Osteoblast (primary cell): ENCODE results near the gene EEF1AKMT1. TPM values are rescaled to one million over a fixed set of nuclear protein-coding genes. Genes with fewer than 3 reads are reported as not detected.

Experiments
- DNase-seq: peaks from one replicate; pipeline ENCODE4 v3.0.0; 2011; ENCODE audit warnings: low spot score, mixed read lengths; ENCODE audit not compliant: insufficient read length; ENCODE audit errors: missing footprints
- H2AFZ ChIP-seq: 2 replicates; pipeline ENCODE4 v1.6.0; 2011; ENCODE audit warnings: mild to moderate bottlenecking, low read length
- H3K27ac ChIP-seq: 2 replicates; pipeline ENCODE4 v1.5.1; 2011; ENCODE audit warnings: mild to moderate bottlenecking, low read depth, low read length, moderate library complexity
- H3K27me3 ChIP-seq: 2 replicates; pipeline ENCODE4 v1.6.0; 2012; ENCODE audit warnings: mild to moderate bottlenecking, control low read depth, inconsistent platforms, low read length, moderate library complexity; ENCODE audit not compliant: insufficient read depth
- H3K36me3 ChIP-seq: 2 replicates; pipeline ENCODE4 v1.5.1; 2011; ENCODE audit warnings: mild to moderate bottlenecking, low read length, control low read depth, moderate library complexity; ENCODE audit not compliant: insufficient read depth
- H3K4me1 ChIP-seq: 2 replicates; pipeline ENCODE4 v1.5.1; 2011; ENCODE audit warnings: mild to moderate bottlenecking, low read length, control low read depth, moderate library complexity; ENCODE audit not compliant: insufficient read depth
- H3K4me2 ChIP-seq: 2 replicates; pipeline ENCODE4 v1.6.0; 2011; ENCODE audit warnings: mild to moderate bottlenecking, low read length; ENCODE audit not compliant: insufficient read depth
- H3K4me3 ChIP-seq: fragments of 200-600 bp; sonication (generic); 3 replicates; pipeline ENCODE4 v1.5.1; 2012; ENCODE audit warnings: mild to moderate bottlenecking, low read length, inconsistent platforms; ENCODE audit not compliant: insufficient read depth
- H3K79me2 ChIP-seq: 2 replicates; pipeline ENCODE4 v1.6.0; 2012; ENCODE audit warnings: mild to moderate bottlenecking, low read length, control low read depth, inconsistent platforms; ENCODE audit not compliant: insufficient read depth
- H3K9me3 ChIP-seq: 2 replicates; pipeline ENCODE4 v1.5.1; 2011; ENCODE audit warnings: low read depth, low read length, control low read depth
- H4K20me1 ChIP-seq: 2 replicates; pipeline ENCODE4 v1.6.0; 2012; ENCODE audit warnings: mild to moderate bottlenecking, low read length, control low read depth; ENCODE audit not compliant: insufficient read depth
- CTCF ChIP-seq: IDR thresholded peaks from 2 replicates; pipeline ENCODE4 v1.5.1; 2011; ENCODE audit warnings: mild to moderate bottlenecking, low read depth, low read length, moderate library complexity; ENCODE audit errors: extremely low read depth
- total RNA-seq: library from RNA; depleted of rRNA; stranded (reverse); fragments of >200 nt; gene quantifications from 2 replicates; pipeline ENCODE4 v1.2.3, GENCODE V29; 2012

Gene EEF1AKMT1
- total RNA-seq, 1 donor, result 7.6 TPM

- Histone ChIP-seq H3K79me2 (no peaks in the 10 kb centered on the region), H3K27ac (peak overlapping the region; percentile 88), H4K20me1 (no peaks in the 10 kb centered on the region), H3K4me1 (peaks cover 28% of the 10 kb centered on the region), H2AFZ (no peak overlapping the region), H3K4me2 (peak overlapping the region; percentile 98), H3K27me3 (no peaks in the 10 kb centered on the region), H3K36me3 (no peaks in the 10 kb centered on the region), H3K9me3 (no peaks in the 10 kb centered on the region), H3K4me3 (peak overlapping the region; percentile 69)
- no peak for TF ChIP-seq CTCF
- no peak for DNase-seq
Observed at GRCh38 chr13:20715330-20715712, 58.4 kb downstream of the EEF1AKMT1 start.

GRCh38 chr13:20714563-20715329 is 59.0 kb downstream of the EEF1AKMT1 start:
- H3K79me2 ChIP-seq, result no peaks in the 10 kb centered on the region
- no peaks in the 10 kb centered on the region for H3K27me3 ChIP-seq
- DNase-seq, result peak; percentile 96
- H2AFZ ChIP-seq, result peak overlapping the region; percentile 89
- no peaks in the 10 kb centered on the region for H4K20me1 ChIP-seq
- peak overlapping the region; percentile 98 for H3K4me2 ChIP-seq
- H3K4me1 ChIP-seq, result peaks cover 31% of the 10 kb centered on the region
- H3K36me3 ChIP-seq, result no peaks in the 10 kb centered on the region
- peak overlapping the region; percentile 88 for H3K27ac ChIP-seq
- H3K4me3 ChIP-seq, result peak overlapping the region; percentile 69
- no peaks in the 10 kb centered on the region for H3K9me3 ChIP-seq
- TF ChIP-seq CTCF, result no peak

GRCh38 chr13:20714161-20714560 is 59.6 kb downstream of the EEF1AKMT1 start:
- no peak for DNase-seq

More at GRCh38 chr13:20714161-20714560, 59.6 kb downstream of the EEF1AKMT1 start:
- Histone ChIP-seq H3K36me3 (no peaks in the 10 kb centered on the region), H3K27me3 (no peaks in the 10 kb centered on the region), H3K79me2 (no peaks in the 10 kb centered on the region), H3K4me3 (peak overlapping the region; percentile 69), H3K4me2 (peak overlapping the region; percentile 98), H2AFZ (peak overlapping the region; percentile 3), H4K20me1 (no peaks in the 10 kb centered on the region), H3K27ac (peak overlapping the region; percentile 88), H3K4me1 (peaks cover 37% of the 10 kb centered on the region), H3K9me3 (no peaks in the 10 kb centered on the region)
- no peak for TF ChIP-seq CTCF
